Mucosa of descending colon (tissue), 3 donors: ENCODE results near the gene CYTH1. TPM values are rescaled to one million over a fixed set of nuclear protein-coding genes. Genes with fewer than 3 reads are reported as not detected.
A peak's percentile ranks its signal among the peaks of the same experiment; 100 is the strongest.

Experiments
- ATAC-seq: fragments of 200-7000 bp; cut with Tn5 transposase; one replicate; pipeline ENCODE4 v1.9.1; 2020; ENCODE audit warnings: mild to moderate bottlenecking, moderate library complexity
- DNase-seq, 3 donors: peaks; one replicate each; pipeline ENCODE4 v3.0.0-alpha.2; 2020
- H3K36me3 ChIP-seq: fragments of 200-600 bp; one replicate; pipeline ENCODE4 v1.8.0; 2021; ENCODE audit warnings: low read depth, mild to moderate bottlenecking
- H3K4me1 ChIP-seq: fragments of 200-600 bp; one replicate; pipeline ENCODE4 v1.8.0; 2021; ENCODE audit warnings: low read depth, mild to moderate bottlenecking
- H3K4me3 ChIP-seq: fragments of 200-600 bp; one replicate; pipeline ENCODE4 v1.8.0; 2021; ENCODE audit warnings: mild to moderate bottlenecking
- H3K9me3 ChIP-seq: fragments of 200-600 bp; one replicate; pipeline ENCODE4 v1.8.0; 2021; ENCODE audit warnings: mild to moderate bottlenecking
- CTCF ChIP-seq: fragments of 200-600 bp; IDR thresholded peaks from one replicate; pipeline ENCODE4 v1.8.0; 2022; ENCODE audit warnings: antibody characterized with exemption, mild to moderate bottlenecking
- intact Hi-C, 2 donors: fragments of 100-400 bp; cut with DNase I in 1 of 2; cut with micrococcal nuclease in 1 of 2; formaldehyde crosslinking; loops; one replicate each; pipeline versions ENCODE4 v1.11.0 to v1.11.1; 2022; cut with DNase I, micrococcal nuclease
- total RNA-seq, 3 donors: library from RNA; stranded (reverse); fragmentation: NEBNext Ultra II Directional in 2 of 3; extraction: Animal tissue kit (Norgen Biotek cat#: 25700) in 2 of 3; gene quantifications; one replicate each; pipeline versions ENCODE4 v1.2.1 to v1.2.4, GENCODE V29; 2021 to 2023
- donor health status: DM: no; HTN: no; CAD: no; lungs with moderate emphysema.
- donor health status: DM: no; HTN: no; CAD: no.
- donor health status: DM: no; HTN: yes; CAD: no.

The CYTH1 gene
- total RNA-seq, 3 donors from 2014 or later: 60.3 to 99.4 (median 91.6) TPM

GRCh38 chr17:78659546-78659945, 122.5 kb downstream of the CYTH1 start:
- DNase-seq (peak in 1 of 3 donors; percentile 37), ATAC-seq (no peak)
- intact Hi-C loops: no loop called here
- Histone ChIP-seq H3K4me1 (no peaks in the 10 kb centered on the region), H3K4me3 (no peak overlapping the region), H3K9me3 (no peaks in the 10 kb centered on the region), H3K36me3 (no peaks in the 10 kb centered on the region)
- no peak for TF ChIP-seq CTCF

GRCh38 chr17:78658281-78658785, 123.7 kb downstream of the CYTH1 start:
- no peak overlapping the region for H3K4me3 ChIP-seq
- DNase-seq (peak in 1 of 3 donors; percentile 22), ATAC-seq (no peak)
- no peaks in the 10 kb centered on the region for H3K9me3 ChIP-seq
- no peak for TF ChIP-seq CTCF
- no peaks in the 10 kb centered on the region for H3K4me1 ChIP-seq
- intact Hi-C loops: no loop called here
- no peaks in the 10 kb centered on the region for H3K36me3 ChIP-seq

GRCh38 chr17:78655251-78655940, 126.7 kb downstream of the CYTH1 start:
- Histone ChIP-seq H3K9me3 (no peaks in the 10 kb centered on the region), H3K4me1 (no peaks in the 10 kb centered on the region), H3K4me3 (no peak overlapping the region), H3K36me3 (no peaks in the 10 kb centered on the region)
- DNase-seq (no peak), ATAC-seq (no peak)
- no peak for TF ChIP-seq CTCF
- intact Hi-C loops: no loop called here

GRCh38 chr17:78654325-78654724, 127.7 kb downstream of the CYTH1 start:
- no peak overlapping the region for H3K4me3 ChIP-seq
- H3K4me1 ChIP-seq: no peaks in the 10 kb centered on the region
- TF ChIP-seq CTCF: no peak
- intact Hi-C loops: no loop called here
- no peaks in the 10 kb centered on the region for H3K36me3 ChIP-seq
- no peak for ATAC-seq
- no peaks in the 10 kb centered on the region for H3K9me3 ChIP-seq
- no peak for DNase-seq

GRCh38 chr17:78653382-78653781, 128.7 kb downstream of the CYTH1 start:
- DNase-seq (no peak), ATAC-seq (no peak)
- Histone ChIP-seq H3K4me3 (no peak overlapping the region), H3K9me3 (no peaks in the 10 kb centered on the region), H3K36me3 (no peaks in the 10 kb centered on the region), H3K4me1 (no peaks in the 10 kb centered on the region)
- intact Hi-C loops: no loop called here
- no peak for TF ChIP-seq CTCF
